Neural cell (in vitro differentiated cells): ENCODE measurements around the gene NMNAT1. TPM values are rescaled to one million over a fixed set of nuclear protein-coding genes. Genes with fewer than 3 reads are reported as not detected.

Source experiments
- H2AFZ ChIP-seq: fragments of 200-600, 300-800 bp; sonication (generic), shearing (Covaris generic); 2 replicates; pipeline ENCODE4 v1.6.0; 2014; ENCODE audit warnings: low read depth, mild to moderate bottlenecking, antibody characterized with exemption, low read length, moderate library complexity
- H3F3A ChIP-seq: fragments of 200-600 bp; shearing (Covaris generic); 2 replicates; pipeline ENCODE4 v1.6.1; 2016; ENCODE audit warnings: mild to moderate bottlenecking, moderate library complexity, mixed read lengths, antibody characterized with exemption, low read length; ENCODE audit not compliant: insufficient read depth, poor library complexity, severe bottlenecking
- H3K27ac ChIP-seq: fragments of 200-600, 300-800 bp; sonication (generic), shearing (Covaris generic); 2 replicates; pipeline ENCODE4 v1.5.1; 2014; ENCODE audit warnings: mild to moderate bottlenecking, low read length, moderate library complexity
- H3K27me3 ChIP-seq: fragments of 300-800, 200-600 bp; sonication (generic), shearing (Covaris generic); 2 replicates; pipeline ENCODE4 v1.6.0; 2014; ENCODE audit warnings: mild to moderate bottlenecking, low read depth, low read length, moderate library complexity; ENCODE audit not compliant: insufficient read depth
- H3K36me3 ChIP-seq: fragments of 300-800, 200-600 bp; sonication (generic), shearing (Covaris generic); 2 replicates; pipeline ENCODE4 v1.5.1; 2014; ENCODE audit warnings: mild to moderate bottlenecking, antibody characterized with exemption, low read length, moderate library complexity; ENCODE audit not compliant: insufficient read depth
- H3K4me2 ChIP-seq: fragments of 300-800, 200-600 bp; sonication (generic), shearing (Covaris generic); 2 replicates; pipeline ENCODE4 v1.6.0; 2014; ENCODE audit warnings: mild to moderate bottlenecking, low read length
- H3K4me3 ChIP-seq: fragments of 300-800, 200-600 bp; sonication (generic), shearing (Covaris generic); 2 replicates; pipeline ENCODE4 v1.5.1; 2014; ENCODE audit warnings: mild to moderate bottlenecking, low read length, moderate library complexity
- H3K79me2 ChIP-seq: fragments of 200-600 bp; shearing (Covaris generic); replicated peaks from 2 replicates; pipeline ENCODE4 v1.6.0; 2014; ENCODE audit warnings: mild to moderate bottlenecking, low read length, moderate library complexity; ENCODE audit not compliant: insufficient read depth
- H3K9ac ChIP-seq: fragments of 300-800, 200-600 bp; sonication (generic), shearing (Covaris generic); 2 replicates; pipeline ENCODE4 v1.6.1; 2016; ENCODE audit warnings: mild to moderate bottlenecking, low read length, mixed read lengths
- H3K9me2 ChIP-seq: fragments of 200-600 bp; shearing (Covaris generic); 2 replicates; pipeline ENCODE4 v1.6.1; 2016; ENCODE audit warnings: mild to moderate bottlenecking, low read length, mixed read lengths; ENCODE audit not compliant: insufficient read depth
- H3K9me3 ChIP-seq: fragments of 200-600, 300-800 bp; sonication (generic), shearing (Covaris generic); 2 replicates; pipeline ENCODE4 v1.6.1; 2016; ENCODE audit warnings: mild to moderate bottlenecking, mixed run types, low read length, moderate library complexity, mixed read lengths
- H4K20me1 ChIP-seq: fragments of 200-600 bp; shearing (Covaris generic); 2 replicates; pipeline ENCODE4 v1.6.1; 2016; ENCODE audit warnings: mild to moderate bottlenecking, mixed run types; ENCODE audit not compliant: insufficient read depth
- EP300 ChIP-seq: fragments of 450-650 bp; conservative IDR thresholded peaks from 2 replicates; pipeline ENCODE4 v1.6.1; 2014; ENCODE audit warnings: antibody characterized with exemption, mild to moderate bottlenecking, moderate library complexity; ENCODE audit not compliant: poor library complexity, severe bottlenecking
- EZH2 ChIP-seq: fragments of 200-600, 300-800 bp; shearing (Covaris generic), sonication (generic); IDR thresholded peaks from 2 replicates; pipeline ENCODE4 v1.6.1; 2014; ENCODE audit warnings: antibody characterized with exemption, low read length, borderline replicate concordance, mild to moderate bottlenecking; ENCODE audit not compliant: insufficient read depth, poor library complexity, severe bottlenecking
- MXI1 ChIP-seq: fragments of 450-650 bp; conservative IDR thresholded peaks from 2 replicates; pipeline ENCODE4 v1.6.1; 2014; ENCODE audit warnings: antibody characterized with exemption, mild to moderate bottlenecking; ENCODE audit not compliant: poor library complexity, severe bottlenecking
- POLR2AphosphoS5 ChIP-seq: IDR thresholded peaks from 2 replicates; pipeline ENCODE4 v1.6.1; 2012
- RAD21 ChIP-seq: fragments of 450-650 bp; conservative IDR thresholded peaks from 2 replicates; pipeline ENCODE4 v1.6.1; 2014; ENCODE audit warnings: antibody characterized with exemption, mild to moderate bottlenecking, moderate library complexity
- SMC3 ChIP-seq: fragments of 450-650 bp; conservative IDR thresholded peaks from 2 replicates; pipeline ENCODE4 v1.6.1; 2014; ENCODE audit warnings: antibody characterized with exemption, mild to moderate bottlenecking, moderate library complexity; ENCODE audit not compliant: poor library complexity
- TAF1 ChIP-seq: IDR thresholded peaks from 2 replicates; pipeline ENCODE4 v1.6.1; 2012; ENCODE audit warnings: low read depth
- polyA plus RNA-seq: library from polyadenylated mRNA; depleted of rRNA; stranded (reverse); fragments of >200 nt; gene quantifications from 2 replicates; pipeline ENCODE4 v1.2.3, GENCODE V29; 2014
- TF ChIP-seq, protein P1 (sequence below): IDR thresholded peaks from 2 replicates; pipeline ENCODE4 v1.6.1; 2012; ENCODE audit warnings: borderline replicate concordance
- TF ChIP-seq, protein P2 (sequence below): fragments of 450-650 bp; IDR thresholded peaks from 2 replicates; pipeline ENCODE4 v1.5.1; 2014; ENCODE audit warnings: antibody characterized with exemption, mild to moderate bottlenecking, moderate library complexity; ENCODE audit not compliant: poor library complexity, severe bottlenecking

The NMNAT1 gene
- polyA plus RNA-seq, 1 donor from 2014 or later = 4.9 TPM

- Histone ChIP-seq H3K4me2 (no peak overlapping the region), H3K27me3 (no peaks in the 10 kb centered on the region), H3K9me2 (no peaks in the 10 kb centered on the region), H3F3A (no peaks in the 10 kb centered on the region), H3K79me2 (peaks cover 11% of the 10 kb centered on the region), H3K9ac (no peak overlapping the region), H4K20me1 (no peaks in the 10 kb centered on the region), H3K4me3 (no peak overlapping the region), H2AFZ (no peak overlapping the region), H3K9me3 (no peaks in the 10 kb centered on the region), H3K27ac (no peak overlapping the region), H3K36me3 (no peaks in the 10 kb centered on the region)
- TF ChIP-seq EP300 (no peak), SMC3 (no peak), MXI1 (no peak), EZH2 (no peak), TAF1 (no peak), POLR2AphosphoS5 (no peak), RAD21 (no peak)
- TF ChIP-seq, protein P1, sequence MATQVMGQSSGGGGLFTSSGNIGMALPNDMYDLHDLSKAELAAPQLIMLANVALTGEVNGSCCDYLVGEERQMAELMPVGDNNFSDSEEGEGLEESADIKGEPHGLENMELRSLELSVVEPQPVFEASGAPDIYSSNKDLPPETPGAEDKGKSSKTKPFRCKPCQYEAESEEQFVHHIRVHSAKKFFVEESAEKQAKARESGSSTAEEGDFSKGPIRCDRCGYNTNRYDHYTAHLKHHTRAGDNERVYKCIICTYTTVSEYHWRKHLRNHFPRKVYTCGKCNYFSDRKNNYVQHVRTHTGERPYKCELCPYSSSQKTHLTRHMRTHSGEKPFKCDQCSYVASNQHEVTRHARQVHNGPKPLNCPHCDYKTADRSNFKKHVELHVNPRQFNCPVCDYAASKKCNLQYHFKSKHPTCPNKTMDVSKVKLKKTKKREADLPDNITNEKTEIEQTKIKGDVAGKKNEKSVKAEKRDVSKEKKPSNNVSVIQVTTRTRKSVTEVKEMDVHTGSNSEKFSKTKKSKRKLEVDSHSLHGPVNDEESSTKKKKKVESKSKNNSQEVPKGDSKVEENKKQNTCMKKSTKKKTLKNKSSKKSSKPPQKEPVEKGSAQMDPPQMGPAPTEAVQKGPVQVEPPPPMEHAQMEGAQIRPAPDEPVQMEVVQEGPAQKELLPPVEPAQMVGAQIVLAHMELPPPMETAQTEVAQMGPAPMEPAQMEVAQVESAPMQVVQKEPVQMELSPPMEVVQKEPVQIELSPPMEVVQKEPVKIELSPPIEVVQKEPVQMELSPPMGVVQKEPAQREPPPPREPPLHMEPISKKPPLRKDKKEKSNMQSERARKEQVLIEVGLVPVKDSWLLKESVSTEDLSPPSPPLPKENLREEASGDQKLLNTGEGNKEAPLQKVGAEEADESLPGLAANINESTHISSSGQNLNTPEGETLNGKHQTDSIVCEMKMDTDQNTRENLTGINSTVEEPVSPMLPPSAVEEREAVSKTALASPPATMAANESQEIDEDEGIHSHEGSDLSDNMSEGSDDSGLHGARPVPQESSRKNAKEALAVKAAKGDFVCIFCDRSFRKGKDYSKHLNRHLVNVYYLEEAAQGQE = no peak
- TF ChIP-seq, protein P2, sequence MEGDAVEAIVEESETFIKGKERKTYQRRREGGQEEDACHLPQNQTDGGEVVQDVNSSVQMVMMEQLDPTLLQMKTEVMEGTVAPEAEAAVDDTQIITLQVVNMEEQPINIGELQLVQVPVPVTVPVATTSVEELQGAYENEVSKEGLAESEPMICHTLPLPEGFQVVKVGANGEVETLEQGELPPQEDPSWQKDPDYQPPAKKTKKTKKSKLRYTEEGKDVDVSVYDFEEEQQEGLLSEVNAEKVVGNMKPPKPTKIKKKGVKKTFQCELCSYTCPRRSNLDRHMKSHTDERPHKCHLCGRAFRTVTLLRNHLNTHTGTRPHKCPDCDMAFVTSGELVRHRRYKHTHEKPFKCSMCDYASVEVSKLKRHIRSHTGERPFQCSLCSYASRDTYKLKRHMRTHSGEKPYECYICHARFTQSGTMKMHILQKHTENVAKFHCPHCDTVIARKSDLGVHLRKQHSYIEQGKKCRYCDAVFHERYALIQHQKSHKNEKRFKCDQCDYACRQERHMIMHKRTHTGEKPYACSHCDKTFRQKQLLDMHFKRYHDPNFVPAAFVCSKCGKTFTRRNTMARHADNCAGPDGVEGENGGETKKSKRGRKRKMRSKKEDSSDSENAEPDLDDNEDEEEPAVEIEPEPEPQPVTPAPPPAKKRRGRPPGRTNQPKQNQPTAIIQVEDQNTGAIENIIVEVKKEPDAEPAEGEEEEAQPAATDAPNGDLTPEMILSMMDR = no peak
These were observed 41.2 kb upstream of the NMNAT1 start for GRCh38 chr1:9902060-9902452.

DNA sequence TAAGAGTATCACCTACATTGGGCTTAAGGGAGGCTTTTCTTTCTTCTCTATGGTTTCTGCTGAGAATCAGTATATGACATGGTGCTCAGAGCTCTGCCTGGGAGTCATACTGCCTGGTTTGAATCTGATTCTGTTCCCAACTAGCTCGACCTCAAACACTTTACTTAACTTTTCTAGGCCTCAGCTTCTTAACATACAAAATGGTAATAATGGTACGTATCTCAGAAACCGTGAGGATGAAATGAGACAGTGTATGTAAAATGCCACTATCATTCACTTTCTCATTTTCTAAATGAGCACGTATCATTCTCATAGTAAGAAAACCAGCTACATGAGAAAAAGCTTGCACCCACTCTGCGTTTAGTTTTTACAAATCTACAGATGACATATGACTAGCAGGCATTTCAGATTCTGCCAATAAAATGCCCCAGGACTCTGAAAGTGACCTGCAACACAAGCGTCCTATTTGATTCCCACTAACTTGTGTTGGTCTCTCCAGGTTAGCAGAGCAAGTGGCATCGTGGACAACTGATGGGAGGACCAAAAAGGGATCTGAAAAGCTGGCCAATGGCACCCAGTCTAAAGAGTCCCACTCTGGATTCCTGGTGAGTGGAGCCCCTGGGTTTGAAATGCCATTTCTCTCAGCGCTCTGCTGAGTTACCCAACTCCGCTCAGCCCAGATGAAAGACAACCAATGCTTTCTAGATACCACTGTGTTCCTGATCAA, 39.3 kb upstream of the NMNAT1 start:
- TF ChIP-seq EP300 = no peak
- TF ChIP-seq, protein P1 = no peak
- no peak for TF ChIP-seq MXI1
- Histone ChIP-seq H3K79me2 (peaks cover 15% of the 10 kb centered on the region), H3K9me2 (no peaks in the 10 kb centered on the region), H3K36me3 (no peaks in the 10 kb centered on the region), H3K27ac (no peak overlapping the region), H4K20me1 (no peaks in the 10 kb centered on the region), H3K4me3 (no peak overlapping the region), H3K9ac (no peak overlapping the region), H3K4me2 (no peak overlapping the region), H3K9me3 (no peaks in the 10 kb centered on the region), H2AFZ (no peak overlapping the region), H3F3A (no peaks in the 10 kb centered on the region), H3K27me3 (no peaks in the 10 kb centered on the region)
